GM19438 (cell line): Measurements from ENCODE around the gene PTPRD.

Source experiments
- ATAC-seq: cut with Tn5 transposase; IDR thresholded peaks from one replicate; pipeline ENCODE4 v1.9.1; 2021; ENCODE audit warnings: low read depth; ENCODE audit not compliant: unreplicated experiment

The PTPRD gene

GRCh38 chr9:8860086-8860485, 1752.7 kb downstream of the PTPRD start:
- no peak for ATAC-seq

- ATAC-seq = no peak
Observed at GRCh38 chr9:8859416-8859815, 1753.4 kb downstream of the PTPRD start.

- ATAC-seq = no peak
Observed at GRCh38 chr9:8858596-8859161, 1754.1 kb downstream of the PTPRD start.

GRCh38 chr9:8857926-8858595, 1754.7 kb downstream of the PTPRD start:
- no peak for ATAC-seq

- no peak for ATAC-seq
Observed at GRCh38 chr9:8857068-8857925, 1755.5 kb downstream of the PTPRD start.

GRCh38 chr9:8856396-8857067, 1756.3 kb downstream of the PTPRD start:
- ATAC-seq = no peak

- no peak for ATAC-seq
Observed at GRCh38 chr9:8855046-8855445, 1757.8 kb downstream of the PTPRD start.

- ATAC-seq = no peak
Observed at GRCh38 chr9:8852301-8852864, 1760.4 kb downstream of the PTPRD start.

- ATAC-seq = no peak
Observed at GRCh38 chr9:8850914-8851313, 1761.9 kb downstream of the PTPRD start.

GRCh38 chr9:8845808-8846207, 1767.0 kb downstream of the PTPRD start:
- ATAC-seq = no peak

- no peak for ATAC-seq
Observed at GRCh38 chr9:8845376-8845775, 1767.4 kb downstream of the PTPRD start.

GRCh38 chr9:8844549-8844948, 1768.3 kb downstream of the PTPRD start:
- ATAC-seq = no peak

GRCh38 chr9:8842402-8843193, 1770.2 kb downstream of the PTPRD start:
- ATAC-seq = no peak

- no peak for ATAC-seq
Observed at GRCh38 chr9:8838136-8838535, 1774.7 kb downstream of the PTPRD start.

GRCh38 chr9:8835291-8835690, 1777.5 kb downstream of the PTPRD start:
- ATAC-seq = no peak

GRCh38 chr9:8832955-8833354, 1779.8 kb downstream of the PTPRD start:
- ATAC-seq = no peak

- no peak for ATAC-seq
Observed at GRCh38 chr9:8832386-8832785, 1780.4 kb downstream of the PTPRD start.

GRCh38 chr9:8831568-8831967, 1781.2 kb downstream of the PTPRD start:
- no peak for ATAC-seq

GRCh38 chr9:8826281-8826680, 1786.5 kb downstream of the PTPRD start:
- ATAC-seq = no peak

GRCh38 chr9:8825585-8826147, 1787.1 kb downstream of the PTPRD start:
- ATAC-seq = no peak
